CD4-positive, CD25-positive, alpha-beta regulatory T cell (primary cell): ENCODE measurements around the gene KIF16B. TPM values are rescaled to one million over a fixed set of nuclear protein-coding genes. Genes with fewer than 3 reads are reported as not detected.
A peak's percentile ranks its signal among the peaks of the same experiment; 100 is the strongest.

Experiments
- ATAC-seq, 2 donors: fragments of 150-1000 bp; cut with Tn5 transposase; one replicate each; pipeline ENCODE4 v1.10.0; 2021; ENCODE audit warnings: low read depth in 2 of 2, moderate number of reproducible peaks in 2 of 2, moderate library complexity in 1 of 2
- DNase-seq, 3 donors: peaks; one replicate each; pipeline versions ENCODE4 v3.0.0 to v3.0.0-alpha.2; 2012 to 2022; ENCODE audit warnings: mixed read lengths in 1 of 3
- H3K27ac ChIP-seq: one replicate; pipeline ENCODE4 v1.7.0; 2013; ENCODE audit warnings: mild to moderate bottlenecking, low read length; ENCODE audit not compliant: insufficient read depth, poor library complexity, severe bottlenecking
- H3K27me3 ChIP-seq: one replicate; pipeline ENCODE4 v1.7.0; 2013; ENCODE audit warnings: low read length; ENCODE audit not compliant: control insufficient read depth, insufficient read depth
- H3K36me3 ChIP-seq: one replicate; pipeline ENCODE4 v1.7.0; 2013; ENCODE audit warnings: mild to moderate bottlenecking, low read length, moderate library complexity; ENCODE audit not compliant: control insufficient read depth, insufficient read depth
- H3K4me1 ChIP-seq: 2 replicates; pipeline ENCODE4 v1.7.0; 2013; ENCODE audit warnings: mild to moderate bottlenecking, low read length; ENCODE audit not compliant: insufficient read depth, control insufficient read depth, poor library complexity, severe bottlenecking
- H3K4me3 ChIP-seq: one replicate; pipeline ENCODE4 v1.7.0; 2013; ENCODE audit warnings: low read depth, mild to moderate bottlenecking, low read length, moderate library complexity
- H3K9me3 ChIP-seq, 2 experiments: 1 replicate in 1 of 2; 2 replicates in 1 of 2; pipeline ENCODE4 v1.7.0; 2013; ENCODE audit warnings: low read length in 2 of 2, mild to moderate bottlenecking in 1 of 2, moderate library complexity in 1 of 2; ENCODE audit not compliant: control insufficient read depth in 2 of 2
- H3K27ac Mint-ChIP-seq, 3 donors: one replicate each; pipeline ENCODE4 v1.8.0; 2020 to 2022; ENCODE audit warnings: mild to moderate bottlenecking in 3 of 3, mixed read lengths in 3 of 3, moderate library complexity in 2 of 3
- H3K27me3 Mint-ChIP-seq: one replicate; pipeline ENCODE4 v1.8.0; 2022; ENCODE audit warnings: mild to moderate bottlenecking, mixed read lengths
- H3K36me3 Mint-ChIP-seq: one replicate; pipeline ENCODE4 v1.8.0; 2020; ENCODE audit warnings: mixed read lengths
- H3K4me1 Mint-ChIP-seq, 4 donors: one replicate each; pipeline ENCODE4 v1.8.0; 2020 to 2022; ENCODE audit warnings: mixed read lengths in 4 of 4, mild to moderate bottlenecking in 1 of 4
- H3K4me3 Mint-ChIP-seq, 4 donors: one replicate each; pipeline ENCODE4 v1.8.0; 2020 to 2022; ENCODE audit warnings: mild to moderate bottlenecking in 4 of 4, mixed read lengths in 4 of 4, moderate library complexity in 3 of 4
- H3K9me3 Mint-ChIP-seq, 7 donors: one replicate each; pipeline ENCODE4 v1.8.0; 2020 to 2022; ENCODE audit warnings: mixed read lengths in 7 of 7, mild to moderate bottlenecking in 3 of 7, moderate library complexity in 2 of 7
- polyA plus RNA-seq, 4 donors: library from polyadenylated mRNA; unstranded; fragments of 300-500 nt; fragmentation: Illumina TruSeq; gene quantifications; one replicate each; pipeline ENCODE4 v1.2.3, GENCODE V29; 2021
- total RNA-seq: library from RNA; stranded (reverse); gene quantifications from one replicate; pipeline ENCODE4 v1.2.3, GENCODE V29; 2022

The KIF16B gene
- total and polyA plus RNA-seq, 5 donors from 2014 or later: 3.1 to 5.2 (median 4.8) TPM

- no peak overlapping the region for H3K4me3 Mint-ChIP-seq
- no peak overlapping the region for H3K27ac Mint-ChIP-seq
- no peaks in the 10 kb centered on the region for H3K27me3 ChIP-seq
- no peak for ATAC-seq
- H3K27ac ChIP-seq: no peak overlapping the region
- peaks cover 0 to 1% (median 0%) of the 10 kb centered on the region in 7 donors for H3K9me3 Mint-ChIP-seq
- no peaks in the 10 kb centered on the region for H3K36me3 ChIP-seq
- peaks cover 0 to 3% (median 0%) of the 10 kb centered on the region in 4 donors for H3K4me1 Mint-ChIP-seq
- H3K27me3 Mint-ChIP-seq: no peaks in the 10 kb centered on the region
- DNase-seq: no peak
- no peak overlapping the region for H3K4me3 ChIP-seq
- H3K4me1 ChIP-seq: no peaks in the 10 kb centered on the region
- H3K36me3 Mint-ChIP-seq: peaks cover 20% of the 10 kb centered on the region
- no peaks in the 10 kb centered on the region for H3K9me3 ChIP-seq
Observed at GRCh38 chr20:16462711-16463110, 110.5 kb downstream of the KIF16B start.

- no peak for ATAC-seq
- Mint-ChIP-seq H3K27ac (no peak overlapping the region), H3K4me3 (no peak overlapping the region), H3K9me3 (peaks cover 0 to 1% (median 0%) of the 10 kb centered on the region in 7 donors), H3K27me3 (no peaks in the 10 kb centered on the region), H3K4me1 (peaks cover 0 to 3% (median 0%) of the 10 kb centered on the region in 4 donors), H3K36me3 (peaks cover 4% of the 10 kb centered on the region)
- H3K4me1 ChIP-seq: no peaks in the 10 kb centered on the region
- no peak for DNase-seq
- no peaks in the 10 kb centered on the region for H3K27me3 ChIP-seq
- H3K4me3 ChIP-seq: no peak overlapping the region
- H3K27ac ChIP-seq: no peak overlapping the region
- no peaks in the 10 kb centered on the region for H3K36me3 ChIP-seq
- H3K9me3 ChIP-seq: no peaks in the 10 kb centered on the region
Observed at GRCh38 chr20:16459019-16459700, 114.1 kb downstream of the KIF16B start.

- Histone ChIP-seq H3K36me3 (no peaks in the 10 kb centered on the region), H3K27ac (no peak overlapping the region), H3K4me1 (no peaks in the 10 kb centered on the region), H3K4me3 (no peak overlapping the region), H3K9me3 (no peaks in the 10 kb centered on the region), H3K27me3 (no peaks in the 10 kb centered on the region)
- Mint-ChIP-seq H3K27me3 (no peaks in the 10 kb centered on the region), H3K9me3 (peaks cover 0 to 1% (median 0%) of the 10 kb centered on the region in 7 donors), H3K27ac (no peak overlapping the region), H3K36me3 (peaks cover 4% of the 10 kb centered on the region), H3K4me3 (no peak overlapping the region), H3K4me1 (peaks cover 0 to 3% (median 0%) of the 10 kb centered on the region in 4 donors)
- ATAC-seq (no peak), DNase-seq (no peak)
Observed at GRCh38 chr20:16457514-16457913, 115.7 kb downstream of the KIF16B start.

- Histone ChIP-seq H3K9me3 (no peaks in the 10 kb centered on the region), H3K27ac (no peak overlapping the region), H3K27me3 (no peaks in the 10 kb centered on the region), H3K36me3 (no peaks in the 10 kb centered on the region), H3K4me1 (no peaks in the 10 kb centered on the region), H3K4me3 (no peak overlapping the region)
- no peak overlapping the region for H3K27ac Mint-ChIP-seq
- H3K4me3 Mint-ChIP-seq: no peak overlapping the region
- peaks cover 10% of the 10 kb centered on the region for H3K36me3 Mint-ChIP-seq
- H3K4me1 Mint-ChIP-seq: peaks cover 0 to 7% (median 1%) of the 10 kb centered on the region in 4 donors
- no peaks in the 10 kb centered on the region for H3K27me3 Mint-ChIP-seq
- ATAC-seq: no peak
- H3K9me3 Mint-ChIP-seq: no peaks in the 10 kb centered on the region
- DNase-seq: no peak
Observed at GRCh38 chr20:16455324-16455723, 117.9 kb downstream of the KIF16B start.

- H3K36me3 ChIP-seq: no peaks in the 10 kb centered on the region
- Mint-ChIP-seq H3K9me3 (peaks cover 0 to 2% (median 0%) of the 10 kb centered on the region in 7 donors), H3K4me1 (peaks cover 0 to 17% (median 2%) of the 10 kb centered on the region in 4 donors), H3K36me3 (peaks cover 25% of the 10 kb centered on the region), H3K4me3 (no peak overlapping the region), H3K27ac (peak overlapping the region in 1 of 3 donors; percentile 66), H3K27me3 (no peaks in the 10 kb centered on the region)
- no peaks in the 10 kb centered on the region for H3K27me3 ChIP-seq
- no peak for DNase-seq
- no peak overlapping the region for H3K4me3 ChIP-seq
- H3K4me1 ChIP-seq: no peaks in the 10 kb centered on the region
- no peak overlapping the region for H3K27ac ChIP-seq
- no peak for ATAC-seq
- no peaks in the 10 kb centered on the region for H3K9me3 ChIP-seq
Observed at GRCh38 chr20:16451982-16452381, 121.3 kb downstream of the KIF16B start.

GRCh38 chr20:16451001-16451400 lies 122.2 kb downstream of the KIF16B start:
- Histone ChIP-seq H3K27ac (no peak overlapping the region), H3K9me3 (no peaks in the 10 kb centered on the region), H3K4me3 (no peak overlapping the region), H3K27me3 (no peaks in the 10 kb centered on the region), H3K36me3 (no peaks in the 10 kb centered on the region), H3K4me1 (no peaks in the 10 kb centered on the region)
- DNase-seq: no peak
- ATAC-seq: no peak
- Mint-ChIP-seq H3K36me3 (peaks cover 25% of the 10 kb centered on the region), H3K4me1 (peaks cover 0 to 17% (median 2%) of the 10 kb centered on the region in 4 donors), H3K27me3 (no peaks in the 10 kb centered on the region), H3K9me3 (peaks cover 0 to 2% (median 0%) of the 10 kb centered on the region in 7 donors), H3K4me3 (no peak overlapping the region), H3K27ac (no peak overlapping the region)

- H3K27ac ChIP-seq: no peak overlapping the region
- H3K4me1 ChIP-seq: no peaks in the 10 kb centered on the region
- Mint-ChIP-seq H3K27ac (no peak overlapping the region), H3K9me3 (peaks cover 0 to 2% (median 0%) of the 10 kb centered on the region in 7 donors), H3K27me3 (no peaks in the 10 kb centered on the region), H3K36me3 (peaks cover 25% of the 10 kb centered on the region), H3K4me1 (peaks cover 0 to 14% (median 2%) of the 10 kb centered on the region in 4 donors), H3K4me3 (no peak overlapping the region)
- H3K27me3 ChIP-seq: no peaks in the 10 kb centered on the region
- DNase-seq (no peak), ATAC-seq (no peak)
- H3K9me3 ChIP-seq: no peaks in the 10 kb centered on the region
- no peak overlapping the region for H3K4me3 ChIP-seq
- H3K36me3 ChIP-seq: no peaks in the 10 kb centered on the region
Observed at GRCh38 chr20:16446991-16447390, 126.3 kb downstream of the KIF16B start.

GRCh38 chr20:16446246-16446645 lies 127.0 kb downstream of the KIF16B start:
- Histone ChIP-seq H3K36me3 (no peaks in the 10 kb centered on the region), H3K27me3 (no peaks in the 10 kb centered on the region), H3K9me3 (no peaks in the 10 kb centered on the region), H3K4me3 (no peak overlapping the region), H3K4me1 (no peaks in the 10 kb centered on the region), H3K27ac (no peak overlapping the region)
- Mint-ChIP-seq H3K27me3 (no peaks in the 10 kb centered on the region), H3K4me3 (no peak overlapping the region), H3K4me1 (peaks cover 0 to 10% (median 4%) of the 10 kb centered on the region in 4 donors), H3K9me3 (peaks cover 0 to 2% (median 0%) of the 10 kb centered on the region in 7 donors), H3K36me3 (peaks cover 22% of the 10 kb centered on the region), H3K27ac (no peak overlapping the region)
- no peak for ATAC-seq
- no peak for DNase-seq
